Measurements from ENCODE around the gene NDUFB8.

NDUFB8 gene

GRCh38 chr10:100535715-100536353, 6.2 kb upstream of the NDUFB8 start, which contains the start of gene HIF1AN:
TSS of gene HIF1AN (plus strand) at chr10:100535943. CDS start at chr10:100535959, 16 bp downstream.
- peak; percentile 92 for DNase-seq

GRCh38 chr10:100535338-100535714, 5.7 kb upstream of the NDUFB8 start:
- no peak for DNase-seq

- DNase-seq, result no peak
Measured at GRCh38 chr10:100534726-100535125, 5.1 kb upstream of the NDUFB8 start.

- no peak for DNase-seq
Measured at GRCh38 chr10:100531761-100532160, 2.1 kb upstream of the NDUFB8 start.

GRCh38 chr10:100528921-100529474, 673 bp downstream of the NDUFB8 start:
- no peak for DNase-seq

- DNase-seq, result peak; percentile 13
Measured at GRCh38 chr10:100528123-100528886, 1.4 kb downstream of the NDUFB8 start.

- DNase-seq, result no peak
Measured at GRCh38 chr10:100524638-100525037, 5.0 kb downstream of the NDUFB8 start.

- no peak for DNase-seq
Measured at GRCh38 chr10:100524206-100524605, 5.5 kb downstream of the NDUFB8 start.

GRCh38 chr10:100522945-100523344, 6.7 kb downstream of the NDUFB8 start:
- no peak for DNase-seq

- DNase-seq, result no peak
Measured at GRCh38 chr10:100522107-100522801, 7.4 kb downstream of the NDUFB8 start.

GRCh38 chr10:100520811-100521210, 8.9 kb downstream of the NDUFB8 start:
- DNase-seq, result no peak

GRCh38 chr10:100519311-100520051, 10.2 kb downstream of the NDUFB8 start, which contains the start of gene SEC31B:
TSS of gene SEC31B (minus strand) at chr10:100519861. CDS start at chr10:100516952, 2,909 bp downstream.
- DNase-seq, result no peak

- DNase-seq, result peak; percentile 75
Measured at GRCh38 chr10:100518761-100519241, 10.9 kb downstream of the NDUFB8 start.

- DNase-seq, result no peak
Measured at GRCh38 chr10:100516847-100517246, 12.8 kb downstream of the NDUFB8 start.

- DNase-seq, result no peak
Measured at GRCh38 chr10:100515612-100516011, 14.1 kb downstream of the NDUFB8 start.

- peak; percentile 69 for DNase-seq
Measured at GRCh38 chr10:100510533-100511308, 18.9 kb downstream of the NDUFB8 start.

- DNase-seq, result peak; percentile 52
Measured at GRCh38 chr10:100509241-100509840, 20.3 kb downstream of the NDUFB8 start.

GRCh38 chr10:100508691-100509150, 20.9 kb downstream of the NDUFB8 start:
- peak; percentile 48 for DNase-seq

GRCh38 chr10:100508266-100508665, 21.4 kb downstream of the NDUFB8 start:
- DNase-seq, result no peak

- DNase-seq, result no peak
Measured at GRCh38 chr10:100507357-100507732, 22.3 kb downstream of the NDUFB8 start.
